GM19328 (cell line): ENCODE results near the gene JAKMIP3.
A peak's percentile ranks its signal among the peaks of the same experiment; 100 is the strongest.

Experiments
- ATAC-seq: cut with Tn5 transposase; IDR thresholded peaks from one replicate; pipeline ENCODE4 v1.9.1; 2021; ENCODE audit warnings: mild to moderate bottlenecking, moderate library complexity; ENCODE audit not compliant: unreplicated experiment

JAKMIP3 gene

GRCh38 chr10:132065491-132066105 is at the start of gene JAKMIP3:
Gene JAKMIP3 (plus strand): TSS chr10:132065946. CDS start chr10:132104809, 38,863 bp downstream.
- ATAC-seq: no peak

GRCh38 chr10:132016514-132016913 is 49.2 kb upstream of the JAKMIP3 start:
- no peak for ATAC-seq

- ATAC-seq: no peak
These were observed 47.3 kb upstream of the JAKMIP3 start for GRCh38 chr10:132018446-132018845.

- no peak for ATAC-seq
These were observed 46.4 kb upstream of the JAKMIP3 start for GRCh38 chr10:132019366-132019765.

GRCh38 chr10:132020456-132020855 is 45.3 kb upstream of the JAKMIP3 start:
- no peak for ATAC-seq

GRCh38 chr10:132021046-132021445 is 44.7 kb upstream of the JAKMIP3 start:
- no peak for ATAC-seq

- no peak for ATAC-seq
These were observed 44.1 kb upstream of the JAKMIP3 start for GRCh38 chr10:132021504-132022143.

GRCh38 chr10:132022241-132022640 is 43.5 kb upstream of the JAKMIP3 start:
- no peak for ATAC-seq

GRCh38 chr10:132023092-132023811 is 42.5 kb upstream of the JAKMIP3 start:
- peak; percentile 62 for ATAC-seq

GRCh38 chr10:132027423-132027983 is 38.2 kb upstream of the JAKMIP3 start:
- no peak for ATAC-seq

- ATAC-seq: no peak
These were observed 37.0 kb upstream of the JAKMIP3 start for GRCh38 chr10:132028706-132029105.

GRCh38 chr10:132030898-132031463 is 34.8 kb upstream of the JAKMIP3 start:
- ATAC-seq: no peak

GRCh38 chr10:132033632-132034031 is 32.1 kb upstream of the JAKMIP3 start:
- ATAC-seq: no peak

GRCh38 chr10:132035476-132035875 is 30.3 kb upstream of the JAKMIP3 start:
- no peak for ATAC-seq

GRCh38 chr10:132036153-132036886 is 29.4 kb upstream of the JAKMIP3 start:
- ATAC-seq: no peak

- ATAC-seq: no peak
These were observed 28.7 kb upstream of the JAKMIP3 start for GRCh38 chr10:132036887-132037675.

GRCh38 chr10:132037676-132037975 is 28.1 kb upstream of the JAKMIP3 start:
- no peak for ATAC-seq

- ATAC-seq: no peak
These were observed 26.4 kb upstream of the JAKMIP3 start for GRCh38 chr10:132039371-132039770.

- no peak for ATAC-seq
These were observed 25.7 kb upstream of the JAKMIP3 start for GRCh38 chr10:132040046-132040445.

- no peak for ATAC-seq
These were observed 24.4 kb upstream of the JAKMIP3 start for GRCh38 chr10:132041340-132041739.
